C4-2B (cell line): ENCODE measurements around the gene ITGB4.
A peak's percentile ranks its signal among the peaks of the same experiment; 100 is the strongest.

Source experiments
- H3K27ac ChIP-seq: fragments of 450-650 bp; 2 replicates; pipeline ENCODE4 v1.5.1; 2017
- ZFX ChIP-seq: fragments of 450-650 bp; IDR thresholded peaks from 2 replicates; pipeline ENCODE4 v1.6.1; 2017
- TF ChIP-seq, protein P1 (sequence below): fragments of 450-650 bp; conservative IDR thresholded peaks from 2 replicates; pipeline ENCODE4 v1.5.1; 2017; ENCODE audit warnings: mild to moderate bottlenecking

Gene ITGB4

DNA sequence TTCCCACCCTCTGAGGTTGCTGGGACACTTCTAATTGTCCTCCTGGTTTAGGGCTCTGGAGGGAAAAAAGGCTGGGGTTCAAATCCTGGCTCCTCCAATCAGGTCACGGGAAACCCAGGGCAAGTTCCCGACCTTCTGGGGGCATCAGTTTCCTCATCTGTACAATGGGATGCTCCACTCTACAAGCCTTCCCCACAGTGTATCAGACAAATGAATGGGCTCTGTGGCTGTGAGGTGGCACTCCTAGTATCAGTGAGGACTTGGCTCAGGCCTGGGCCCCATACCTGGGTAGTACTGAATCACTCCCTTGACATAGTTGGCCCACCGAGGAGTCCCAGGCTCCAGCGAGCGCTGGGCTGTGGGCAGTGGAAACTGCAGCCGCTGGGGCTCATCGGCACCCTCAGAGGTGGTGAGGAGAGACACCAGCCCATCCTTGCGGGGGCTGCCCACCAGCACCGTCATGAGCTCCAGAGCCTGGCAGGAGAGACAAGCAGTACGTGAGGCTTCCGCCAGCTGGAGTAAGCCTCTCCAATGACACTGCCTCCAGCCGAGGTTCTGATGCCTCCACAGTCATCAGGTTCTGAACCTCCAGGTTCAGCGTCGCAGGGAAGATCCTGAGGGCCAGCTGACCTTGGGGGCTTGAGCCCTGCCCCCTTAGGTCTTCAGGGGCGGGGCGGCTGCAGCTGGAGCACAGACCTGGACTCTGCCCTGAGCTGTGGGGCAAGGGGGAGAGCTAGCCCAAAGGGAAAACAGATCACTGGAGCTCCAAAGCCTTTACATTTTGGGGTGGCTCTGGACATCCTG is 42.6 kb downstream of the ITGB4 start:
- TF ChIP-seq, protein P1, sequence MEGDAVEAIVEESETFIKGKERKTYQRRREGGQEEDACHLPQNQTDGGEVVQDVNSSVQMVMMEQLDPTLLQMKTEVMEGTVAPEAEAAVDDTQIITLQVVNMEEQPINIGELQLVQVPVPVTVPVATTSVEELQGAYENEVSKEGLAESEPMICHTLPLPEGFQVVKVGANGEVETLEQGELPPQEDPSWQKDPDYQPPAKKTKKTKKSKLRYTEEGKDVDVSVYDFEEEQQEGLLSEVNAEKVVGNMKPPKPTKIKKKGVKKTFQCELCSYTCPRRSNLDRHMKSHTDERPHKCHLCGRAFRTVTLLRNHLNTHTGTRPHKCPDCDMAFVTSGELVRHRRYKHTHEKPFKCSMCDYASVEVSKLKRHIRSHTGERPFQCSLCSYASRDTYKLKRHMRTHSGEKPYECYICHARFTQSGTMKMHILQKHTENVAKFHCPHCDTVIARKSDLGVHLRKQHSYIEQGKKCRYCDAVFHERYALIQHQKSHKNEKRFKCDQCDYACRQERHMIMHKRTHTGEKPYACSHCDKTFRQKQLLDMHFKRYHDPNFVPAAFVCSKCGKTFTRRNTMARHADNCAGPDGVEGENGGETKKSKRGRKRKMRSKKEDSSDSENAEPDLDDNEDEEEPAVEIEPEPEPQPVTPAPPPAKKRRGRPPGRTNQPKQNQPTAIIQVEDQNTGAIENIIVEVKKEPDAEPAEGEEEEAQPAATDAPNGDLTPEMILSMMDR = no peak
- no peak for TF ChIP-seq ZFX
- H3K27ac ChIP-seq = peak overlapping the region; percentile 72

DNA sequence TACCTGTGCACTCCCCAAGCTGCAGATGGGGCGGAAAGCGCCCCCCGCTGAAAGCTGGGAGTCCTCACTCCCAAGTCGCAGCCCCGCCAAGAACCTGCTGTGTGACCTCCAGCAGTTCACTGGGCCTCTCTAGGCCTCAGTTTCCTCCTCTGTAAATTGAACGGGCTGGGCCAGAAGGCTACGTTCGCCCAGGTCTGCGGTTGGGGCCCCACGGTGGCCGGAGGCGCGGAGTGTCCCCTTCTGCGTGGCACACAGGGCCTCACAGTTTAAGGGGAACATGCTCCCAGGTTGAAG is 43.1 kb downstream of the ITGB4 start:
- TF ChIP-seq, protein P1 = no peak
- TF ChIP-seq ZFX = no peak

DNA sequence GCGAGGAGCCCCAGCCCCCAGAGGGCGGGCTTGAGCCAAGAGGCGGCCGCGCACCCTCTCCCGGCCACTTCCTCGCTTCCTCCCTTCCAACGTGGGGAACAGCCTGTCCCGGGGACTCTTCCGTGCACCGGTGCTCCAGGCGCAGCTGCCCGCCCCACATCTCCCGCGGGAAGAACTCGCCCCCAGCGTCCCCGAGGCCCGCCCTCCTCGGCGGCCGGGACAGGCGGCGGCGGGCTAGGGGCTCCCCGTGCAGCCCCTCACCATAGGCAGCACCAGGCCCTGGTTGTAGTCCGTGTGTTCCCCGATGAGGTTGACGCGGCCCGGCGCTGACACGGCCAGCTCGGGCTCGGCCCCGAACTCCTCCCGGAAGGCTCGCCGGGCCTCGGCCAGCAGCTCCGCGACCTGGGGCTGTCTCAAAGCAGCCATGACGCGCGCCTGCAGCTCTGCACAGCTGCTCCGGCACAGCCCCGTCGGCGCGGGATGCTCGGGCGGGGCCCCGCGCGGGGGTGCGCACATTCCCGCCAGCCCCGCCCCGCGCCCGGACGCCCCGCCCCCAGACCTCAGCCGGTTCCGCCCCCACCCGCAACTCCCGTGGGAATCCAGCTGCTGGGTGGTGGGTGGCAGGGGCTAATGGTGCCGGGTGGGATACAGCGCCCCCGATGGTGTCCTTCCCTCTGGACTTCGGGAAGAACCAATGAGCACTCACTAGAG is 43.6 kb downstream of the ITGB4 start, which contains the start of gene GALK1:
TSS of gene GALK1 (minus strand) at position 482 of the 711 bp plus-strand sequence. CDS start at position 426, 56 bp downstream.
- peak within 1 kb of the TSS; percentile 72 for H3K27ac ChIP-seq
- TF ChIP-seq, protein P1 = peak; percentile 81
- no peak; the same call in 1 of the 2 replicates for TF ChIP-seq ZFX

More for the DNA sequence above, 43.1 kb downstream of the ITGB4 start:
- peak overlapping the region; percentile 72 for H3K27ac ChIP-seq

DNA sequence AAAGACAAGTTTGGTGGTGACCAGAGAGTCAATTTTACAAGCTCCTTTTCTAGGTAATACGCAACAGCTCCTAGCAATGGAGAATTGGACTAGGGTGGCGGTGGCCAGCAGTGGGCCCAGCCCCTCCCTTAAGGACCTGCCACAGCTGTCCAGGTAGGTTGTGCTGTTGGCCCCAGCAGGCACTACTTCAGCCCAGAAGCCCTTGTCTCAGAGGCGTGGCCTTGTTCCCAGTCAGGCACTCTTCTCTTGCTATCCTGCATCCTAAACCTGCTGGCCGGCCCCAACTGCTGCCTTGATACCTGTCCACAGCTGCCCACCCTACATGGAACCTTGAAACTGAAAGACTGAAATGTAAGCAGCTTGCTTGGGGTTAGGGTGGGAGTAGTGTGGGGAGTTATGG is 44.7 kb downstream of the ITGB4 start:
- TF ChIP-seq, protein P1 = no peak
- TF ChIP-seq ZFX = no peak
- H3K27ac ChIP-seq = no peak overlapping the region

DNA sequence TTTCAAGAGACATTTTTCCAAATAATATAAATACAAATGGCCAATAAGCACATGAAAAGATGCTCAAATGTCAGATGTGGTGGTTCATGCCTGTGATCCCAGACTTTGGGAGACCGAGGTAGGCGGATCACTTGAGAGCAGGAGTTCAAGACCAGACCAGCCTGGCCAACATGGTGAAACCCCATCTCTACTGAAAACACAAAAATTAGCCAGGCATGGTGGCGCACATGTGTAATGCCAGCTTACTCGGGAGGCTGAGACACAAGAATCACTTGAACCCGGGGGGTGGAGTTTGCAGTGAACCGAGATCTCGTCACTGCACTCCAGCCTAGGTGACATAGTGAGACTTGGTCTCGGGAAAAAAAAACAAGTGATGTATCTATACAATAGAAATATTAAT is 46.6 kb downstream of the ITGB4 start:
- TF ChIP-seq, protein P1 = no peak
- no peak for TF ChIP-seq ZFX

DNA sequence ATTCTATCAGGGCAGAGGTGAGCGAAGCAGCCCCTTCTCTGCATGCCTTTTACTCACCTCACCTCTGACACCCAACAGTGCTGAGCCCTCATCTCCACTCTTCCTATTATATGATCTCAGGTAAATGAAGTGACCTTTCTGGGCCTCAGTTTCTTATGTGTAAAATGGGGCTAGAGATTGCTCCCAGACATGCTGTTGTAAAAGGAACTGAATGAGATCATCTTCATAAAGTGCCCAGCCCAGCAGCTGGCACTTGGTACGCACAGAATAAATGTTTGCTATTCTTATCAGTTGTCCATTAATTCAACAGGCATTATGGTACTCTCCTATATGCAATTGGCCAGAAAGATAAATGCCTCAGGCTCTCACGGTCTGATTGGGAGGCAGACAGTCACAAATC is 48.3 kb downstream of the ITGB4 start:
- TF ChIP-seq, protein P1 = no peak
- TF ChIP-seq ZFX = no peak
- H3K27ac ChIP-seq = peak overlapping the region; percentile 66

More for the DNA sequence above, 46.6 kb downstream of the ITGB4 start:
- H3K27ac ChIP-seq = no peak overlapping the region
